HepG2 (cell line): Measurements from ENCODE around the gene KCND3. TPM values are rescaled to one million over a fixed set of nuclear protein-coding genes. Genes with fewer than 3 reads are reported as not detected.

Source experiments
- ATAC-seq: fragments of 200-7000 bp; cut with Tn5 transposase; 3 replicates; pipeline ENCODE4 v1.9.1; 2020; ENCODE audit warnings: mild to moderate bottlenecking, moderate library complexity
- BruUV-seq: library from RNA; stranded (reverse); fragments of 400-500 nt; replicated peaks from 2 replicates; lab custom pipeline; 2021; lab: Mats Ljungman, UMichigan
- CTCF ChIA-PET: fragments of 300-600 bp; formaldehyde crosslinking; extraction: SDS; loops from one replicate; lab custom pipeline; 2021; ENCODE audit warnings: low total read pairs, inconsistent platforms, low intra/inter-chr PET ratio; lab: Yijun Ruan, JAX
- POLR2A ChIA-PET: fragments of 350-600 bp; sonication (Branson Sonifier 250); formaldehyde crosslinking; loops from one replicate; lab custom pipeline; 2020; ENCODE audit warnings: antibody characterized with exemption, inconsistent platforms; lab: Yijun Ruan, JAX
- DNase-seq: peaks from one replicate; pipeline ENCODE4 v3.0.0-alpha.2; 2015; ENCODE audit warnings: low spot score
- FAIRE-seq: peaks from 3 replicates; lab custom pipeline; 2011; peaks lifted over from hg19 to GRCh38; lab: Jason Lieb, UNC
- H2AFZ ChIP-seq: one replicate; pipeline ENCODE4 v1.6.1; 2011; ENCODE audit warnings: low read length, inconsistent platforms
- H3K27ac ChIP-seq: fragments of 300-600 bp; 3 replicates; pipeline ENCODE4 v1.8.0; 2011; ENCODE audit warnings: mixed run types, mild to moderate bottlenecking, mixed read lengths, low read length, inconsistent platforms; ENCODE audit not compliant: insufficient read depth; ENCODE audit errors: extremely low read length
- H3K27me3 ChIP-seq, 2 experiments: fragments of 200-600 bp in 1 of 2; 2 replicates in 1 of 2; 3 replicates in 1 of 2; pipeline versions ENCODE4 v1.6.0 to v1.8.0; 2011; ENCODE audit warnings: low read length in 2 of 2, mild to moderate bottlenecking in 2 of 2, moderate library complexity in 2 of 2, inconsistent platforms in 1 of 2; ENCODE audit not compliant: insufficient read depth in 2 of 2, control insufficient read depth in 1 of 2
- H3K36me3 ChIP-seq, 2 experiments: fragments of 200-600 bp in 1 of 2; replicated peaks in 1 of 2; 2 replicates in 1 of 2; 3 replicates in 1 of 2; pipeline versions ENCODE4 v1.5.1 to v1.8.0; 2011; ENCODE audit warnings: low read length in 2 of 2, inconsistent platforms in 1 of 2; ENCODE audit not compliant: insufficient read depth in 2 of 2, control insufficient read depth in 1 of 2
- H3K4me1 ChIP-seq: 2 replicates; pipeline ENCODE4 v1.5.1; 2012; ENCODE audit warnings: low read length, inconsistent platforms; ENCODE audit not compliant: insufficient read depth
- H3K4me2 ChIP-seq: 2 replicates; pipeline ENCODE4 v1.6.0; 2011; ENCODE audit warnings: low read depth, low read length, inconsistent platforms
- H3K4me3 ChIP-seq, 3 experiments: fragments of 200-600 bp in 1 of 3; sonication (generic), shearing (Covaris generic) in 1 of 3; replicated peaks in 1 of 3; 2 replicates each; pipeline ENCODE4 v1.5.1; 2011 to 2016; ENCODE audit warnings: low read length in 3 of 3, inconsistent platforms in 2 of 3, low read depth in 2 of 3, mild to moderate bottlenecking in 2 of 3, control low read depth in 1 of 3, mixed read lengths in 1 of 3; ENCODE audit not compliant: insufficient read depth in 1 of 3
- H3K79me2 ChIP-seq: one replicate; pipeline ENCODE4 v1.6.1; 2011; ENCODE audit warnings: low read length, inconsistent platforms; ENCODE audit not compliant: insufficient read depth
- H3K9ac ChIP-seq: 2 replicates; pipeline ENCODE4 v1.6.0; 2011; ENCODE audit warnings: mild to moderate bottlenecking, low read depth, low read length, inconsistent platforms; ENCODE audit not compliant: insufficient read depth
- H3K9me3 ChIP-seq: 2 replicates; pipeline ENCODE4 v1.5.1; 2012; ENCODE audit warnings: mild to moderate bottlenecking, low read length
- H4K20me1 ChIP-seq: 2 replicates; pipeline ENCODE4 v1.6.0; 2011; ENCODE audit warnings: inconsistent platforms, mild to moderate bottlenecking, low read length, moderate library complexity; ENCODE audit not compliant: insufficient read depth
- NPAS2 ChIP-seq: sonication (generic); formaldehyde crosslinking; IDR thresholded peaks from 2 replicates; pipeline ENCODE4 v1.8.0; 2022; ENCODE audit warnings: mild to moderate bottlenecking, missing genetic modification reagents, borderline replicate concordance
- PRDM15 ChIP-seq: sonication (generic); formaldehyde crosslinking; IDR thresholded peaks from 2 replicates; pipeline ENCODE4 v1.4.0; 2020; ENCODE audit warnings: missing genetic modification reagents
- RELA ChIP-seq: sonication (generic); formaldehyde crosslinking; IDR thresholded peaks from 2 replicates; pipeline ENCODE4 v1.4.0; 2020; ENCODE audit warnings: missing genetic modification reagents
- SALL1 ChIP-seq: sonication (generic); formaldehyde crosslinking; IDR thresholded peaks from 2 replicates; pipeline ENCODE4 v1.8.0; 2022; ENCODE audit warnings: mild to moderate bottlenecking, missing genetic modification reagents
- ZFP37 ChIP-seq: sonication (generic); formaldehyde crosslinking; IDR thresholded peaks from 2 replicates; pipeline ENCODE4 v1.4.0; 2020; ENCODE audit warnings: missing genetic modification reagents, borderline replicate concordance
- ZNF281 ChIP-seq: sonication (generic); formaldehyde crosslinking; IDR thresholded peaks from 2 replicates; pipeline ENCODE4 v1.4.0; 2020; ENCODE audit warnings: missing genetic modification reagents, borderline replicate concordance
- WGBS: methylation state at CpG from one replicate; pipeline ENCODE4 v1.1.6; 2017; ENCODE audit warnings: low lambda C conversion rate; 5-methylcytosine and 5-hydroxymethylcytosine counted together
- in situ Hi-C: cut with HindIII; loops from 2 replicates; pipeline ENCODE4 v1.10.0; 2017; ENCODE audit warnings: low pct_unique_long_range_greater_than_20kb; ENCODE audit not compliant: extremely low pct_ligation_motif_present
- intact Hi-C: fragments of 100-400 bp; cut with micrococcal nuclease; formaldehyde crosslinking; loops from one replicate; pipeline ENCODE4 v1.10.0; 2022; ENCODE audit not compliant: unreplicated experiment
- polyA plus RNA-seq, 8 experiments: library from polyadenylated mRNA; depleted of rRNA in 3 of 8; stranded (reverse) in 7 of 8; unstranded in 1 of 8; fragments of >200 nt; fragmentation: Illumina TruSeq in 4 of 8; extraction: Trizol in 4 of 8; gene quantifications; 2 replicates each; pipeline versions ENCODE4 v1.2.1 to v1.2.3, GENCODE V29; 2011 to 2016; ENCODE audit warnings: low read depth in 4 of 8, missing spikeins in 1 of 8, mixed read lengths in 1 of 8; ENCODE audit not compliant: insufficient read depth in 1 of 8
- total RNA-seq, 5 experiments: library from RNA; depleted of rRNA; stranded (reverse); fragments of >200 nt; fragmentation: Illumina TruSeq; extraction: Trizol; gene quantifications; 2 replicates each; pipeline ENCODE4 v1.2.3, GENCODE V29; 2016; ENCODE audit warnings: low read depth in 1 of 5

The KCND3 gene
- total and polyA plus RNA-seq, 2 of the 13 experiments (the other 11 are each of a cell fraction or from before 2014, with no cell fraction given) = 0.04 TPM; not detected in 1

- TF ChIP-seq ZNF281 (CRISPR knock-in tag) = no peak
- peak; percentile 22; the same call in 1 of the 2 replicates for TF ChIP-seq SALL1
- TF ChIP-seq ZFP37 (CRISPR knock-in tag) = no peak
- TF ChIP-seq NPAS2 = no peak
These were observed 242.2 kb downstream of the KCND3 start (continued) for GRCh38 chr1:111747282-111747734.

GRCh38 chr1:111746614-111746999 lies 242.9 kb downstream of the KCND3 start:
- Histone ChIP-seq H3K79me2 (no peaks in the 10 kb centered on the region), H3K27ac (no peak overlapping the region), H3K27me3 (no peaks in the 10 kb centered on the region), H3K4me2 (no peak overlapping the region), H3K4me1 (peaks cover 38% of the 10 kb centered on the region), H4K20me1 (no peaks in the 10 kb centered on the region; the same call in 1 of the 2 replicates), H3K4me3 (no peak overlapping the region), H3K9ac (no peak overlapping the region), H3K9me3 (no peaks in the 10 kb centered on the region), H3K36me3 (no peaks in the 10 kb centered on the region), H2AFZ (no peak overlapping the region)
- no TSS peak for BruUV-seq
- DNase-seq (no peak), ATAC-seq (peak; percentile 54), FAIRE-seq (no peak)
- POLR2A ChIA-PET = interaction anchor here (0.8 to 1.2 kb wide), 3 partner anchors 8 to 238 kb away, joined by 6 read pairs; partner anchors contain the start of gene INKA2
- in situ Hi-C loops = no loop called here
- intact Hi-C loops = no loop called here
- TF ChIP-seq RELA (CRISPR knock-in tag) (no peak), PRDM15 (0 out of 2 replicates have a peak, but pooled peaks have one; percentile 51)
- CTCF ChIA-PET = interaction anchor here (1.4 to 3.2 kb wide), 4 partner anchors 23 to 265 kb away, joined by 6 to 65 read pairs (median 13); no protein-coding TSS in a partner anchor
- 50% methylated on average over 2 of the region's 2 CpGs for WGBS
